ENCODE results near the gene TBL1Y.
"Not testable (repeated sequence)": the region's sequence is repeated elsewhere in the genome, so short reads cannot be mapped to it uniquely, and the experiment has no call there.

Gene TBL1Y

GRCh38 chrY:6910372-6911252 lies at the start of gene TBL1Y:
Gene TBL1Y (plus strand): TSS chrY:6910697. CDS start chrY:7025085, 114,388 bp downstream.
- no peak for DNase-seq

DNA sequence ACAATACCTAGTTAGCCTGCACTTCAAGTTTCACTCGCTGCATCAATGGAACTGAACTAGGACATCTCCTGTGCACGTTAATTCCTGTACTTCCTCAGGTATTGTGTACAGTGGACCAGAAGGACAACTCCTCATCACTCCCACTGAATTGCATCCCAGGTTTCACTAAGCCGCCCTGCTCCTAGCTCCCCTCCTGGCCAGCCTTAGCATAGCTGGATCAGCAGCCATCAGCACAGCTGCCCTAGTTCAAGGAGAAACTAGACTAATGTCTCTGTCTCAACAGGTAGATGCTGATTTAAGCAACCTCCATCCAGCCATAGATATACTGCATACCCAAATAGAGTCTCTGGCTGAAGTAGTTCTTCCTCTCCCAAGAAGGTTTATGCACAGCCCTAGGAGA lies 16.0 kb upstream of the TBL1Y start:
- DNase-seq: no peak

- no peak for DNase-seq
These were observed 15.3 kb upstream of the TBL1Y start for GRCh38 chrY:6895236-6895635.

- not testable (repeated sequence) for DNase-seq
These were observed 8.4 kb upstream of the TBL1Y start for GRCh38 chrY:6902116-6902515.

GRCh38 chrY:6907591-6907990 lies 2.9 kb upstream of the TBL1Y start:
- DNase-seq: no peak

GRCh38 chrY:6908021-6908420 lies 2.5 kb upstream of the TBL1Y start:
- not testable (repeated sequence) for DNase-seq

DNA sequence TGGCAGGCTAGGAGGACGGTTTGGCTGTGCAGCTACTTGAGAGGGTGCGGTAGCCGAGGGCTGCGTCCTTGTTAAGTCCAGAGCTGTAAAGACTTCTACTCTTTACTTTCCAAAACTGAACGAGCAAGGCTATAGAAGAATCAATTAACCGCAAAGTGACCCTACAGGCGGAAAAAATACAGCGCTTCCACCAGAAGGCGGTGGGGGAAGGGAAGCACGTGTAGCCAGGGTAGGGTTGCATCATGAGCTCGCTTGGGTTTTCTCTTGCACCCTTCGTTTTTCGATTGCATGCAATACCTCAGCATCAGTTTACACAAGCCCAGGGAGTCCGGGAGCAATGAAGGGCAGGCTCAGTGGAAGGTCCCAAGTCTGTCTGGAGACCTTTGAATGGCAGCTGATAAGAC lies 1.4 kb upstream of the TBL1Y start:
- DNase-seq: no peak

DNA sequence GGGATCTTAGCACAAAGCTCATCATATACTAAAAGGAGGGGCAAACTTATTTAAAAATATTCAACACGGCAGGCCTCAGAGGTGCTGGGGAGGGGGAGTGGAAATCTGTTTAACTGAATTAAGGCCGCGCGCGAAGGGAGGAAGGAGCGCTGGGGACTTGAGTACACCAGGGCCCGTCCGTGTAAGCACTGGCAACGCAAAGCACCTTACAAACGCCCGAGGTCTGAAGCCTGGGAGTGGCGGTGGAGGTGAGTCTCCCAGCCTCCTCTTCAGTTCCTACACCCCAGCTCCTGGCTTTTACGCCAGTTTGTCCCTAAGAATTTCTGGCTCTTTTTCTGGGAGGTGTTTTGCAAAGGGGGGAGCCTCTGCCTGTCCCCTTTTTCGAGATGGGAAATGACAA lies 641 bp upstream of the TBL1Y start:
- no peak for DNase-seq

DNA sequence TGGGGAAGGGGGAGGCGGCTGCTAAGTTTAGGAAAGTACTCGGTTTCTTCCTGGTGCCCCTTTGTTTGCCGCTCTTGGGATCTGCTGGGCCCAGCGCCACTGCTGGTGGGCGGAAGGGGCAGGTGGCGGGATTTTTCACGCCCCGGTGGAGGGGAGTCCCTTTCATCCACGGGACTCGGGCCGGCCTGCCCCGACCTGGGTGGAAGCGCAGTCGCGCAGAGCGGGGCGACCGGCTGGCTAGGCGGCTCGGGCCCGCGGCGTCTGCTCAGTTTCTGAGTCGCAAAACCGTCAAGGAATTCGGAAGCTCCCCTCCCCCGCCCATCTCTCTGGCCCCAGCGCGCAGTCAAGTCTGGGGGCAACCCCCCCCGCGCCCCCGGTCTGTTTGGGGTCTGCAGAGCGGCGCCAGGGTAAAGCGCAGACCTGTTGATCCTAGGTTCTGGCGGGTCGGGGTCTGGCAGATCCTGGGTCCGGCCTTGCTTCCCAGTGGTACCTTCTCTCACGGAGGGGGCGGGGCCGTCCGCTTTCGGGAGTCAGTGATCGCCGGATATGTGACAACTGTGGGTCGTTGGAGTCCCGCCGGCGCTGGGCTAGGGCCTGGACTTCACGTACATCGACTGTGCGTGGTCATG lies 870 bp downstream of the TBL1Y start, which contains the start of gene AMELY:
TSS of gene AMELY (minus strand) at position 500 of the 629 bp plus-strand sequence. CDS start 39,144 bp downstream, outside the sequence.
- DNase-seq: no peak

DNA sequence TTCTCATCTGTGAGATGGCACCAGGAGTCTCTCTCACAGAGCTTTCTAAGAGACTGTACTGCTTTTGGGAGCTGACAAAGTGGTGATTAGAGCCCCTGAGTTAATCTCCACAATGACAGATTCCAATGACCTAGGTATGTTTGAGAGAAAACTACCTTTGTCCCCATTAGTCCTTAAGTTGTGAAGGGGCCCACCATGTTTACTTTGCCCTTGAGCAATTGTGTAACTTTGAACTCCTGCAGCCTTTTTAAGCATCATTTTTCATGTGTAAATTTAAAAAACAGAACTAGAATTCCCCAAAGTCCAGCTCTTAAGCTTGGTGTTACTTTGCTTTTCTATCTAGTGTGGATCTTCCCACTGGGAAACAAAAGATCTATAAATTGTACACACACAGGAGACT lies 2.9 kb downstream of the TBL1Y start:
- no peak for DNase-seq

- no peak for DNase-seq
These were observed 10.6 kb downstream of the TBL1Y start for GRCh38 chrY:6921061-6921460.

- DNase-seq: no peak
These were observed 17.8 kb downstream of the TBL1Y start for GRCh38 chrY:6928265-6928664.

DNA sequence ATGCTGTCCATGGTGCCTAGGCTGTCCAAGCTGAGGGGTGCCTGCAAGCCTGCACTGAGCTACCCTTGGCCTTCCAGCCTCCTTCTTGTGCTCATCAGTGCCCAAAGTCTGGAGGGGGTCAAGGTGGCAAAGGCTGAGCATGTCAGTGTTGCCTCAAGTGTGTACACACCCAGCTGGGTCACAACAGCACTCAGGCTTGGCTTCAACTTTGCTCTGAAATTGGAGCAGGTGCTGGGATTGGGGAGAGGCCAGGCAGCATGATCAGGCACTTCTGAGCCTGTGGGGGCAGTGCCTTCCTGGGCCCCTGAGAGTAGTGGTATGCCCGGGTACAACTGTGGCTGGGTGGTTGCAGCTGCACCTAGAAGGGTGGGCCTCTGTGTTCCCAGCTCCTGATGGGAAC lies 18.7 kb downstream of the TBL1Y start:
- DNase-seq: no peak

DNA sequence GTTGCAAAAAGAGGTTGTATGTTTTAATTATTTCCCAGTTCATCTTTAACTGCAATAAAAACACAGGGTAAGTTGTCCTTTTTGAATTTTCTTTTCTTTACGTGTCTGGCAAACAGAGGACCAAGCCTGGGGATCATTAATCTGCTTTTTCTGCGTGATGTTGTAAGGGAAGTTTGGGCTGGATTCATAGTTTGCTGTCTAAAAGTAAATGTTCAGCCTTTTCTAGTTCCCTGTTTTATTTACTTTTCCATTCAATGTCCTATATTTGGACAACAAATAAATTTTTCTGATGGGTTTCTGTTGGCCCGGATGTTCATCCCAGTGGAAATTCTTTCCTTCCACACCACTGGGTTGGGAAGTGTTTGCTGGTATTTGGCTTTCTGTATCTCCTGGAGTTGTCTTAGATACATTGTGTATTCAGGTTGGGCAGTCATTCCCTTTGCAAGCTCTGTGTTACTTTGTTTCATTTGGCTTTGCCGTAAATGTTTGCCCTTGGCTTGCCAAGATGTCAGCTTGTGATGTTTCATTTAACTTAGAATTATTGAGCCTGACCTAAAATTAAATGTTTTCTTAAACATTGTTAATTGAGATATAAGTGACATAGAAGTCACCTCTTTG lies 21.4 kb downstream of the TBL1Y start:
- no peak for DNase-seq

DNA sequence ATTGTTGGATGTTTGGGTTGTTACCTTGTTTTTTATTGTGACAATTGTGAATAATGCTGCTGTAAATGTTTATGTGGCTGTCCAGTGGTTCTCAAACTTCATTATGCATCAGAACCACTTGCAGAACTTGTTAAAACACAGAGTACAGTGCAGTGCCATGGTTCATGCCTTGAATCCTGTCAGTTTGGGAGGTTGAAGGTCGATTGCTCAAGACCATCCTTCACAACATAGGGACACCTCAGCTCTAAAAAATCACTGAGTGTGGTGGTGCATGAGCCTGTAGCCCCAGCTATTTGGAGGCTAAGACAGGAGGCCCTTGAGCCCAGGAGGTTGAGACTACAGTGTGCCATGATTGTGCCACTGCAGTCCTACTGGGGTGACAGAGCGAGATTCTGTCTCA lies 25.0 kb downstream of the TBL1Y start:
- no peak for DNase-seq

DNA sequence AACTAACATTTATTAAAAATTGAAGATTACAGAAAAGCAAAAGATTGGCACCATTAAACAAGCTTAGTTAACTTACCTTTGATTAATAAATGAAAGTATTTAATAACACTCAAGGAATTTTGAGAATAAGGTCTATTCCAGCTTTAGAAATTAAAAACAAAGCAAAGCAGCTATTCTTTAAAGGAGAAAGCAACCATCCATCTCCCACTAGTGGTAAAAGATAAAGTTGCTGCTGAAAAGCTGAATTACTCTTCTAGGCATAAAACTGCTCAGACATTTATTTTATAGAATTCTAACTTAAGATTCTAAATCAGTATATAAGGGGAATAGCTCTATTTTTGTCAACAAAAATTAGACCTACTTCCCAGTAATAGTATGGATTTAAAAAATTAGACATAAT lies 37.2 kb downstream of the TBL1Y start:
- no peak for DNase-seq

GRCh38 chrY:6948378-6948777 lies 37.9 kb downstream of the TBL1Y start:
- no peak for DNase-seq

GRCh38 chrY:6949947-6950346 lies 39.5 kb downstream of the TBL1Y start:
- DNase-seq: no peak

GRCh38 chrY:6964732-6965131 lies 54.2 kb downstream of the TBL1Y start:
- peak; percentile 2 to 5 for DNase-seq

DNA sequence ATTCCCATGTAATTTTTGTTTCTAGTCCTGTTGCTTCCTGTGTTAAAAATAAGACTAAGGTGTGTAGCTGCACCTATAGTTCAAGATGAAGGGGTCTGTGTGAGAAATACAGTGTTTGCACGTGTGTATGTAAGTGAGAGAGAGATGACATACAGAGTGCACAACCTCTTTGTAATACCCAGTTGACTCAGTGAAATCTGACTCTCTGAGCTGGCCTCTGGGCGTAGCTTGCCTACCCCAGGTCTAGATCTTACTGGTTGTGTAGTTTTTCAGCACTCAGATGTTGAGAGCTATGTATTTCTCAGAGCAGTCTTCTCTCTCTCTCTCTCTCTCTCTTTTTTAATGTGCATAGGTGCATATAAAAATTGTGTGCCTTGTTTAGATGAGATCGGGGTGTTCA lies 56.0 kb downstream of the TBL1Y start:
- no peak for DNase-seq

DNA sequence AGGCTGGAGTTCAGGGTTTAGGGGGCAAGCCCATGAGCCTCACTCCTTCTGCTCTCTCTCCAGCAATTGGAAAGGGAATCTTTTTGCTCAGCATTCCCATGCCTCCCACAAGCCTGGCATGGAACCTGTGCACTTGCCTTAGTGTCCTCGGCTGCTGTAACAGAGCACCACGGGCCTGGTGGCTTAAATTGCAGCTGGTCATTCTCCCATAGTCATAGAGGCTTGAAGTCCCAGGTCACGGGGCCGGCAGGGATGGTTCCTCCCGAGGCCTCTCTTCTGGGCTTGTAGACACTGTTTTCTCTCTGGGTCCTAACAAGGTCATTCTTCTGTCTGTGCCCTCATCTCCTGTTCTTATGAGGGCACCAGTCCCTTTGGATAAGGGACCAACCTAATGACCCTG lies 57.2 kb downstream of the TBL1Y start:
- no peak for DNase-seq

DNA sequence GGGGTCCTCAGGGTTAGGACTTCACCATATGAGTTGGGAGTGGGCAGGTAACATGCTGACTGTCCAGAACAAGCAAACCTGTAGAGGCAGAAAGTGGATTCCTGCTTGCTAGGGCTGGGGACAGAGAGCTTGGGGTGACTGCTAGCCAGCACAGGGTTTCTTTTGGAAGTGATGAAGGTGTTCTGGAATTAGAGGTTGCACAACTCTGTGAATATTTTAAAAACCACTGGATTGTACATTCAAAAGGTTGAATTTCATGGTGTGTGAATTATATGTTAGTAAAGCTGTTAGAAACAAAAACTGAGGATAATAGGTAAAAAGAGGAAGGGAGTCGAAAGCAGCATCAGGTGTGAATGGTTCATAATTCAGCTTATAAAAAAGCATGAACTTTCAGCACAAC lies 57.7 kb downstream of the TBL1Y start:
- no peak for DNase-seq

GRCh38 chrY:6972271-6972887 lies 61.9 kb downstream of the TBL1Y start:
- no peak for DNase-seq
